GM12892 (cell line): Measurements from ENCODE around the gene LYAR.

Experiments
- POLR2A ChIP-seq: IDR thresholded peaks from 2 replicates; pipeline ENCODE4 v1.6.1; 2011; ENCODE audit warnings: low read depth, low read length, control low read depth
- POLR2AphosphoS5 ChIP-seq: IDR thresholded peaks from 2 replicates; pipeline ENCODE4 v1.6.1; 2011; ENCODE audit warnings: low read depth, low read length, control low read depth
- TAF1 ChIP-seq: IDR thresholded peaks from 2 replicates; pipeline ENCODE4 v1.6.1; 2011; ENCODE audit warnings: low read depth, mild to moderate bottlenecking, control low read depth, low read length, borderline replicate concordance

DNA sequence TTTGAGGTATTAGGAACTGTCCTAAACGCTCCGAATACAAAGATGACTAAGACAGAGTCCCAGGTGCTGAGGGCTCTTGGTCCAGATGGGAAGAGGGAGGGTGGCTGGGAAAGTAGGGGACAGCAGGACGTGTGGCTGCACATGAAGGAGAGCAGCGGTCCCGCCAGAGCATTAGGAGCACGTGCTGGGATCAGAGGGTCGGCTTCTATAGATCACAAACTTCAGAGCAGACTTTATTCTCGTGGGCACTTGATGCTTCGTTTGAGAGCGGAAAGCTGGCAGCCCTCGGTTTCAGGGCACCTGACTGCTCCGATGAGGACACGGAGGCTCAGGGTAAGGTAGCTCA, 26.2 kb upstream of the LYAR start:
- TF ChIP-seq TAF1 (no peak), POLR2AphosphoS5 (no peak), POLR2A (no peak)
